Gastrocnemius medialis (tissue), 4 donors: ENCODE results near the gene ANKRD40CL.

ENCODE experiments used
- CTCF ChIP-seq, 5 experiments: fragments of 450-650 bp in 3 of 5; fragments of 200-600 bp in 2 of 5; sonication (generic) in 2 of 5; IDR thresholded peaks in 4 of 5; conservative IDR thresholded peaks in 1 of 5; 1 replicate in 4 of 5; 2 replicates in 1 of 5; pipeline ENCODE4 v1.5.1; 2016 to 2019; ENCODE audit warnings: antibody characterized with exemption in 5 of 5, mild to moderate bottlenecking in 3 of 5, moderate library complexity in 3 of 5
- POLR2A ChIP-seq, 2 donors: fragments of 450-650 bp; IDR thresholded peaks; one replicate each; pipeline ENCODE4 v1.6.1; 2017; ENCODE audit warnings: antibody characterized with exemption in 2 of 2, mild to moderate bottlenecking in 2 of 2, moderate library complexity in 2 of 2

DNA sequence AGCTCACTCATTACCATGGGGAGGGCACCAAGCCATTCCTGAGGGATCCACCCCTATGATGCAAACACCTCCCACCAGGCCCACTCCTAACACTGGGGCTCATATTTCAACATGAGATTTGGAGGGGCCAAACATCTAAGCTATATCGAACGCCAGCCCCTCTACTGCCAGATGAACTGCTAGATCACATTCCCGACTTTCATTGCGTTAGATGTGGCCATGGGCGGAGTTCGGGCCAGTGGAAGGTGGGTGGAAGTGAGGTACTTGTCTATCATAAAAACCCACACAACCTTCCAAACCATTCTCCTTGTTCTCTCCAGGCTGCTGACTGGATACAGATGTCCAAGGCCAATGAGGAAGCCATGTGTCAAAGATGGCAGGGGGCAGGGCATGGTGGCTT lies 27.0 kb upstream of the ANKRD40CL start:
- no peak for TF ChIP-seq POLR2A (IDR thresholded peaks at IDR 0.05)
- no peak for TF ChIP-seq CTCF (IDR thresholded peaks at IDR 0.05 in 4 of 5, conservative IDR thresholded peaks at IDR 0.05 in 1 of 5)
